Psoas muscle (tissue), 8 donors: ENCODE measurements around the gene CHPT1. TPM values are rescaled to one million over a fixed set of nuclear protein-coding genes. Genes with fewer than 3 reads are reported as not detected.

Source experiments
- ATAC-seq, 4 donors: fragments of 200-7000 bp; cut with Tn5 transposase; one replicate each; pipeline ENCODE4 v1.9.1; 2020; ENCODE audit warnings: moderate library complexity in 3 of 4, mild to moderate bottlenecking in 2 of 4
- DNase-seq, 2 donors: peaks; one replicate each; pipeline ENCODE4 v3.0.0-alpha.2; 2020
- H3K27ac ChIP-seq: fragments of 200-600 bp; one replicate; pipeline ENCODE4 v1.8.0; 2022
- H3K27me3 ChIP-seq, 3 donors: fragments of 200-600 bp in 1 of 3; one replicate each; pipeline versions ENCODE4 v1.6.1 to v1.8.0; 2013 to 2022; ENCODE audit warnings: low read length in 2 of 3, mild to moderate bottlenecking in 2 of 3, moderate library complexity in 1 of 3; ENCODE audit not compliant: insufficient read depth in 3 of 3
- H3K36me3 ChIP-seq, 2 donors: fragments of 200-600 bp in 1 of 2; one replicate each; pipeline versions ENCODE4 v1.6.1 to v1.8.0; 2013 to 2022; ENCODE audit warnings: low read depth in 1 of 2, mild to moderate bottlenecking in 1 of 2, moderate library complexity in 1 of 2; ENCODE audit not compliant: insufficient read depth in 1 of 2
- H3K4me1 ChIP-seq: fragments of 200-600 bp; one replicate; pipeline ENCODE4 v1.8.0; 2022
- H3K4me3 ChIP-seq: fragments of 200-600 bp; one replicate; pipeline ENCODE4 v1.8.0; 2022; ENCODE audit warnings: mild to moderate bottlenecking
- H3K9me3 ChIP-seq: fragments of 200-600 bp; one replicate; pipeline ENCODE4 v1.8.0; 2022
- WGBS, 3 donors: extraction: QIAGEN DNeasy Blood & Tissue Kit; methylation state at CpG; one replicate each; pipeline versions ENCODE4 v1.1.6 to v1.1.7; 2013; 5-methylcytosine and 5-hydroxymethylcytosine counted together
- intact Hi-C, 2 donors: fragments of 100-400 bp; cut with DNase I; formaldehyde crosslinking; loops; one replicate each; pipeline versions ENCODE4 v1.11.0 to v1.14.2; 2022
- polyA plus RNA-seq, 3 donors: library from polyadenylated mRNA; stranded (reverse); fragments of 200-250 nt; gene quantifications; one replicate each; pipeline ENCODE4 v1.2.3, GENCODE V29; 2013
- total RNA-seq, 4 donors: library from RNA; stranded (reverse); fragmentation: NEBNext Ultra II Directional in 2 of 4; extraction: Animal tissue kit (Norgen Biotek cat#: 25700) in 2 of 4; gene quantifications; one replicate each; pipeline versions ENCODE4 v1.2.1 to v1.2.4, GENCODE V29; 2021 to 2023
- TF ChIP-seq, protein P1 (sequence below): fragments of 200-600 bp; IDR thresholded peaks from one replicate; pipeline ENCODE4 v1.8.0; 2022; ENCODE audit warnings: antibody characterized with exemption
- donor health status: healthy with polysubstance abuse.
- donor health status: DM: no; HTN: no; CAD: no; lungs with moderate emphysema.
- donor health status: Bipolar disorder and iron deficiency.
- donor health status: healthy.
- donor health status: DM: yes; HTN: yes; CAD: no.
- donor health status: DM: no; HTN: no; CAD: no.
- donor health status: DM: no; HTN: no; CAD: no.
- donor health status: DM: yes; HTN: yes; CAD: no.

CHPT1 gene
- total and polyA plus RNA-seq, 7 donors, result 17.9 to 38.9 (median 20.7) TPM

DNA sequence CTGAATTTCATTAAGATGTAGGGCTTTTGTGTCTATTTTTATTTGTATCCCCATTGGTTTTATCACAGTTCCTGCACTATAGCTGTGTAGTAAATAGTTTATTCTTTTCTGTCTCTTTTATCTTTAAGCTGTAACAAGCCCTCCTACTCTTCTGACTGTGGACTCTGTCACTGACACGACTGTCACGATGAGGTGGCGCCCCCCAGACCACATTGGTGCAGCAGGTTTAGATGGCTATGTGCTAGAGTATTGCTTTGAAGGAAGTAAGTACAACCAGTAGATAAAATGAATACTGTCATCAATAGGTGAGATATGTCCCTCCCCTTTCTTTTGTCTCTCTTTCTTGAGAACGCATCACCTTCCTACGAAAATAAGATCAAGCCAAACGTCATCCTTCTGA, 34.1 kb upstream of the CHPT1 start:
- no peak for DNase-seq
- no peaks in the 10 kb centered on the region for H3K4me1 ChIP-seq
- H3K36me3 ChIP-seq, result peaks cover 0 to 98% of the 10 kb centered on the region in 2 donors
- H3K27me3 ChIP-seq, result no peaks in the 10 kb centered on the region
- intact Hi-C loops, result no loop called here
- no peak for ATAC-seq
- H3K9me3 ChIP-seq, result no peaks in the 10 kb centered on the region
- peak overlapping the region; percentile 19 for H3K27ac ChIP-seq
- WGBS, 3 donors, result 73 to 85% (median 76%) methylated on average over 6 of the region's 6 CpGs
- TF ChIP-seq, protein P1, sequence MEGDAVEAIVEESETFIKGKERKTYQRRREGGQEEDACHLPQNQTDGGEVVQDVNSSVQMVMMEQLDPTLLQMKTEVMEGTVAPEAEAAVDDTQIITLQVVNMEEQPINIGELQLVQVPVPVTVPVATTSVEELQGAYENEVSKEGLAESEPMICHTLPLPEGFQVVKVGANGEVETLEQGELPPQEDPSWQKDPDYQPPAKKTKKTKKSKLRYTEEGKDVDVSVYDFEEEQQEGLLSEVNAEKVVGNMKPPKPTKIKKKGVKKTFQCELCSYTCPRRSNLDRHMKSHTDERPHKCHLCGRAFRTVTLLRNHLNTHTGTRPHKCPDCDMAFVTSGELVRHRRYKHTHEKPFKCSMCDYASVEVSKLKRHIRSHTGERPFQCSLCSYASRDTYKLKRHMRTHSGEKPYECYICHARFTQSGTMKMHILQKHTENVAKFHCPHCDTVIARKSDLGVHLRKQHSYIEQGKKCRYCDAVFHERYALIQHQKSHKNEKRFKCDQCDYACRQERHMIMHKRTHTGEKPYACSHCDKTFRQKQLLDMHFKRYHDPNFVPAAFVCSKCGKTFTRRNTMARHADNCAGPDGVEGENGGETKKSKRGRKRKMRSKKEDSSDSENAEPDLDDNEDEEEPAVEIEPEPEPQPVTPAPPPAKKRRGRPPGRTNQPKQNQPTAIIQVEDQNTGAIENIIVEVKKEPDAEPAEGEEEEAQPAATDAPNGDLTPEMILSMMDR, result no peak
- no peak overlapping the region for H3K4me3 ChIP-seq

DNA sequence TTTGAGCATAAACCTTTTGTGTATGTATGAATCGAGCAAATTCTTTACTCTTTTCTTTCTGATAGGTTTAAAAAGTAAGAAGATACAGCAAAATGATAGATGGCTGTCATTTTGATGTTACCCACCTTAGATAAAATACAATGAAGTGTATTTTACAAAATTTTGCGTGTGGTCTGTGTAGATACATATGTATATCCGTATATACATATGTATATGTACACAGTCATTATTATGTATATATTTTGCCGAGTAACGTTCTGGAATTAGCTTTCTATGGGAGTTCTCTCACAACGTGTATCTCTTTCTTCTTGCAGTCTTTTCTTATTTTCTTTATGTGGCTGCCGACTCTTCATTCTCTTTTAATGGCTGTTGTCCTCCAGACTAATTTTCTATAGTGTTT, 32.4 kb upstream of the CHPT1 start:
- TF ChIP-seq, protein P1, result no peak
- ATAC-seq, result no peak
- intact Hi-C loops, result loop anchor here in 1 of 2 donors (5.0 kb wide), 1 partner anchor 33 kb away; no protein-coding TSS in a partner anchor

DNA sequence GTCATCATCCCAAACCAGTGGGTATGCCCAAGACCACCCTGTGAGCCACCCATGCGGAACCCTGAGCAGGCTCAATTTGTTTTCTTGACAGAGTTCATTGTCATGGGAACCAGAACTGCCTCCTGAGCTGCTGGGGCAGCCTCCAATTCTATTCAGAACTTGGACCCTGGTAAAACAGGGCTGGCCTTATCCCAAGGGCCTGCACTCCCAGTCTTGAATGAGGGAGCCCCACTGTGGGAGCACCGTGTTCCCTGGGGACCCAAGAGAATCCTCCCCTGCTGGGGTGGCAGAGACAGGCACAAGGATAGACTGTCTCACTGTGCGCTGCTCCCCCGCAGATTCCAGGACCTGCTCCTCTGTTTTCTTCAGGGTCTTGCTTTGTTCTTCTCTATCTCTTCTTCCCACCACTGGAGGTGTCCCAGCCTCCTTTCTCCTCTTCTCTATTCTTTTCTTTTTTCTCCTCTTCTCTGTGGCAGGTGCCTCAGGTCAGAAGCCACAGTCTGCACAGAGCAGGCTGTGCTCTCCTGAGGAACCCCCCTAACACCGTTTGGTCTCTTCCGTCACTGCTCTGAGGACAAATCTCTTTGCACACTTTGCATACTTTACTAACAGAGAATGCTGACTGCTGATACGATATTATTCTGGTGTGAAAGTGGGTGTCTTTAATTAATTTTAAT, 31.2 kb upstream of the CHPT1 start:
- 63 to 80% (median 71%) methylated on average over 7 of the region's 7 CpGs for WGBS, 3 donors
- peak in 2 of 4 donors; percentile 10 to 14 for ATAC-seq
- Histone ChIP-seq H3K9me3 (no peaks in the 10 kb centered on the region), H3K27me3 (no peaks in the 10 kb centered on the region), H3K36me3 (peaks cover 0 to 96% of the 10 kb centered on the region in 2 donors), H3K4me1 (no peaks in the 10 kb centered on the region), H3K27ac (peak overlapping the region; percentile 7), H3K4me3 (no peak overlapping the region)
- no peak for DNase-seq
- intact Hi-C loops, result loop anchor here in 1 of 2 donors (5.0 kb wide), 1 partner anchor 34 kb away; no protein-coding TSS in a partner anchor
- TF ChIP-seq, protein P1, result no peak

More for the DNA sequence above, 32.4 kb upstream of the CHPT1 start:
- DNase-seq, result no peak
- Histone ChIP-seq H3K27me3 (no peaks in the 10 kb centered on the region), H3K36me3 (peaks cover 0 to 97% of the 10 kb centered on the region in 2 donors), H3K4me3 (no peak overlapping the region), H3K27ac (peak overlapping the region; percentile 31), H3K9me3 (no peaks in the 10 kb centered on the region), H3K4me1 (no peaks in the 10 kb centered on the region)
- 59 to 65% (median 60%) methylated on average over 7 of the region's 7 CpGs for WGBS, 3 donors

DNA sequence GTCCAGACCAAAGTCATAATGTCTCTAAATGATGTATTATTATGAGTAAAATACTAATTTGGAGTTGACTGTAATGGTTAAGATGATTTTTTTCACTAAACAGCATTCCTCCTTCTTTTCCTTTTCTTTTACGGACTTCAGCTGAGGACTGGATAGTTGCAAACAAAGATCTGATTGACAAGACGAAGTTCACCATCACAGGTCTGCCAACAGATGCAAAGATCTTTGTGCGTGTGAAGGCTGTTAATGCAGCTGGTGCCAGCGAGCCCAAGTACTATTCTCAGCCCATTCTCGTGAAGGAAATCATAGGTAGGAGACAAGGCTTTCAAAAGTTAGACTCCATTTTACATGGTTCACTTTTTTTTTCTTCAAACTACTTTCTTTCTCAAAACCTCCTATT, 29.8 kb upstream of the CHPT1 start:
- H3K9me3 ChIP-seq, result no peaks in the 10 kb centered on the region
- H3K36me3 ChIP-seq, result peaks cover 0 to 96% of the 10 kb centered on the region in 2 donors
- WGBS, 3 donors, result 47 to 72% (median 49%) methylated on average over 5 of the region's 5 CpGs
- no peak overlapping the region for H3K27ac ChIP-seq
- peaks cover under 1% of the 10 kb centered on the region for H3K4me1 ChIP-seq
- ATAC-seq (no peak), DNase-seq (no peak)
- intact Hi-C loops, result loop anchor here in 1 of 2 donors (5.0 kb wide), 1 partner anchor 35 kb away; no protein-coding TSS in a partner anchor
- TF ChIP-seq, protein P1, result no peak
- no peaks in the 10 kb centered on the region for H3K27me3 ChIP-seq
- H3K4me3 ChIP-seq, result no peak overlapping the region
